GM19193 (cell line): ENCODE data around the gene ZCCHC14.

Experiments
- POLR2A ChIP-seq: IDR thresholded peaks from 4 replicates; pipeline ENCODE4 v1.6.1; 2011; ENCODE audit not compliant: insufficient read depth, insufficient read length; ENCODE audit errors: extremely low read depth

Gene ZCCHC14

GRCh38 chr16:87389245-87389644 lies 103.6 kb downstream of the ZCCHC14 start:
- TF ChIP-seq POLR2A, result no peak

- TF ChIP-seq POLR2A, result no peak
These were observed 104.0 kb downstream of the ZCCHC14 start for GRCh38 chr16:87388818-87389134.

GRCh38 chr16:87387942-87388817 lies 104.6 kb downstream of the ZCCHC14 start:
- peak; percentile 30 for TF ChIP-seq POLR2A

- TF ChIP-seq POLR2A, result peak; percentile 30
These were observed 108.5 kb downstream of the ZCCHC14 start for GRCh38 chr16:87384162-87384874.

- peak; percentile 76 for TF ChIP-seq POLR2A
These were observed 109.2 kb downstream of the ZCCHC14 start, which contains the start of gene FBXO31 for GRCh38 chr16:87383505-87384161. FBXO31 (minus strand) TSS chr16:87383776; CDS start chr16:87383744, 32 bp downstream.

GRCh38 chr16:87382023-87382785 lies 110.6 kb downstream of the ZCCHC14 start:
- no peak for TF ChIP-seq POLR2A

- no peak for TF ChIP-seq POLR2A
These were observed 111.9 kb downstream of the ZCCHC14 start for GRCh38 chr16:87380881-87381280.

GRCh38 chr16:87380403-87380802 lies 112.4 kb downstream of the ZCCHC14 start:
- no peak for TF ChIP-seq POLR2A

- no peak for TF ChIP-seq POLR2A
These were observed 116.2 kb downstream of the ZCCHC14 start for GRCh38 chr16:87376660-87377059.

- no peak for TF ChIP-seq POLR2A
These were observed 117.2 kb downstream of the ZCCHC14 start for GRCh38 chr16:87375426-87376135.

- TF ChIP-seq POLR2A, result no peak
These were observed 118.5 kb downstream of the ZCCHC14 start for GRCh38 chr16:87374313-87374712.

- TF ChIP-seq POLR2A, result no peak
These were observed 120.5 kb downstream of the ZCCHC14 start for GRCh38 chr16:87372305-87372704.

- no peak for TF ChIP-seq POLR2A
These were observed 121.5 kb downstream of the ZCCHC14 start for GRCh38 chr16:87371261-87371866.
